Right kidney (tissue), 1 donor: Measurements from ENCODE around the gene AKR1C3.
"Not testable (repeated sequence)": the region's sequence is repeated elsewhere in the genome, so short reads cannot be mapped to it uniquely, and the experiment has no call there.

ENCODE experiments used
- DNase-seq: peaks from one replicate; pipeline ENCODE4 v3.0.0-alpha.2; 2016

Gene AKR1C3

DNA sequence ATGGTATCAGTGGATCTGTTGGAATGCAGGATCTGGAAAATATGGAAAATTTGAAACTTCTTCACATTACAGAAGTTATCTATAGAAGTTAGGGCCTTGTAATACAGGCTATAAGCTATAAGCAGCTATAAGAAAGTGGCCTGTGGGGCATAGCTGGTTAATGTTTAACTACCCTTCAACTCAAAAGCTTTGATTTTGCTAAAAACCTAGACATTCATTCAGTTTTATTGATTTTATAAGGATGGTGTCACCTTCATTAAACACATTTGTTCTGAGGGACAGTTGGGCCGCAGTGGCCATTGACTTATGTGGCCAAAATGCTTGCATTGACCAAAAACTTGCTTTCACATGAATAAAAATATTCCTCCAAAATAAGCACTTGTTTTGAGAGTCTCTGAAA is 13.1 kb upstream of the AKR1C3 start:
- no peak for DNase-seq

DNA sequence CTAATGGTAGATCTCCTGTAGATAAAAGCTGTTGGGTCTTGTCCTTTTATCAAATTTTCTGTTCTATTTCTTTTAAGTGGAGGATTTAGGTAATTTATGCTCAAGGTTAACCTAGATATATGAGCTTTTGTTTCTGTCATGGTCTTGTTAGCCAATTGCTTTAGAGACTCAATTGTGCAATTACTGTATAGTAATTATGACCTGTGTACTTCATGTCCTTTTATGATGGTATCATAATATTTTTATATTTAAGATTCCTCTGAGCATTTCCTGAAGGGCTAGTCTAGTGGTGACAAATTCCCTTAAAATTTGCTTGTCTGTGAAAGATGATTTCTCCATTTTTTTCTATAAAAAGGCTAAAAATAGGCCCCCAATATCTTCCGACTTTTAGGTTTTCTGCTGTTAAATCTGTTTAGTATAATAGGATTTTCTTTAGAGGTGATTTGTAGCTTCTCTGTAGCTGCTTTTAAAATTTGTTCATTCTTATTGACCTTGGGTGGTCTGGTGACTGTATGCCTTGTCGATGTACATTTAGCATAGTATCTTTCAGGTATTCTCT is 5.4 kb upstream of the AKR1C3 start:
- DNase-seq, result no peak

DNA sequence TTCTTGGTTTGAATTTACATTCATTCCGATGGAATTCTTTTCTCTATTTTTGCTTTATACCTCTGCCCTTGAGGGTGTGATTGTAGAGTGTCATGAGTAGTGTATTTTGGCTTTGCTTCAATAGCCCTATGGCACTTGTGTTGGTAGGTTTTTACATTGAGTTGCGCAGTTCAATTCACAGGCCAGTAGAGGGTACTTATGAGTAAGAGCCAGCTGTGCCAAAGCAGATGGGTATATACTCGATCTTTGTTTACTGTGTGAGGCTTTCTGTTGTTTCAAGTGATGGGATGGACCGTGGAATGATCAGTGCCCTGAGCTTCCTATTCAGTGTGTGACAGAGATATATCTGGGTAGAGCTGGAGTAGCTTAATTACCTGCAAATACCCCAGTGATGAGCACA is 4.3 kb upstream of the AKR1C3 start:
- DNase-seq, result no peak

DNA sequence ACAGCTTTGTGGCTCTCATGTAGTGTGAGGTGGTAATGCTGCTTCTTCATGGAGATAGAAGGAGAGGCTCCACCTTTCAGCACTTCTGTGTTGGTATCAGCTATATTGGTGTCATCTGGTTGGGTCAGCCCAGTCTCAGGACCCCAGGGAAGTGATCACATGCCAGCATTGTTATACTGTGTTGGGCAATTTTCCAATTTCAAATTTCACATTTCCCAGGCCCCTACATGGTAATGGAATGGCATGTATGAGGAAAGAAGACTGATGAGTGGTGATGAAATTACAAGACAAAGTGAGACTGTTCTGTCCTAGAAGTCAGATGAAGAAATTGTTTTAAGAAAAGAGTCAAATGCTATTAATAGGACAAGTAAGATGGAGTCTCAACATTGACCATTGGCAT is 3.7 kb upstream of the AKR1C3 start:
- no peak for DNase-seq

DNA sequence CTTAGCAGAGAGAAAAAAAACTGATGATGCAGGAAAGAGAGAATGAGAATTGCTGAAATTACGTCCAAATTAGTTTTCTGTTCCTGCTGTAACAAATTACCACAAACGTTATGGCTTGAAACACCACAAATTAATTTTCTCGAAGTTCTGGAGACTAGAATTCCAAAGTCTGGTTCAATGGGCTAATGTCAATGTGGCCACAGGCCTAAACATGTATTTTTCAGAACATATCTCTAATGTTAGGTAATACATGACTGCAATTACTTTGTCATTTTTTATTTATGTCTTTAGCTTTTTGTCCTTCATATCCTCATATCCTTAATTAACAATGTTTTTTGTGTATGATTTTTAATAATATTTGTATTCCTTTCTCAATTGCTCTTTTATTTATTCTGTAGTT is 3.0 kb upstream of the AKR1C3 start:
- no peak for DNase-seq

DNA sequence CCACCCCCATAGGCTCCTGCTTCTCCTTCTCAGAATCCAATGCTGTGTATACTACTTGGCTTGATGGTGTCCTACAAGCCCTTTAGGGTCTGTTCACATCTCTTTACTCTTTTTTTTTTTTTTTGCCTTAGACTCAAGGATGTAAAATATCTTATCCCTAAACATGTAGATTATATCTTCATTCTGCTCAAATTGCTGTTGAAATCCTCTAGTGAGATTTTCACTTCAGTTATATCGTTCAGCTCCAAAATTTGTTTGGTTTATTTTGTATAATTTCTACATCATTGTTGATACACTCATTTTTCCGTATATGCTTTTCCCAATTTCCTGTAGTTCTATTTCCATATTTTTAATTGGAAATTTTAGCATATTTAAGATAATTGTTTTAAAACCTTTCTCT is 1.8 kb upstream of the AKR1C3 start:
- DNase-seq, result no peak

DNA sequence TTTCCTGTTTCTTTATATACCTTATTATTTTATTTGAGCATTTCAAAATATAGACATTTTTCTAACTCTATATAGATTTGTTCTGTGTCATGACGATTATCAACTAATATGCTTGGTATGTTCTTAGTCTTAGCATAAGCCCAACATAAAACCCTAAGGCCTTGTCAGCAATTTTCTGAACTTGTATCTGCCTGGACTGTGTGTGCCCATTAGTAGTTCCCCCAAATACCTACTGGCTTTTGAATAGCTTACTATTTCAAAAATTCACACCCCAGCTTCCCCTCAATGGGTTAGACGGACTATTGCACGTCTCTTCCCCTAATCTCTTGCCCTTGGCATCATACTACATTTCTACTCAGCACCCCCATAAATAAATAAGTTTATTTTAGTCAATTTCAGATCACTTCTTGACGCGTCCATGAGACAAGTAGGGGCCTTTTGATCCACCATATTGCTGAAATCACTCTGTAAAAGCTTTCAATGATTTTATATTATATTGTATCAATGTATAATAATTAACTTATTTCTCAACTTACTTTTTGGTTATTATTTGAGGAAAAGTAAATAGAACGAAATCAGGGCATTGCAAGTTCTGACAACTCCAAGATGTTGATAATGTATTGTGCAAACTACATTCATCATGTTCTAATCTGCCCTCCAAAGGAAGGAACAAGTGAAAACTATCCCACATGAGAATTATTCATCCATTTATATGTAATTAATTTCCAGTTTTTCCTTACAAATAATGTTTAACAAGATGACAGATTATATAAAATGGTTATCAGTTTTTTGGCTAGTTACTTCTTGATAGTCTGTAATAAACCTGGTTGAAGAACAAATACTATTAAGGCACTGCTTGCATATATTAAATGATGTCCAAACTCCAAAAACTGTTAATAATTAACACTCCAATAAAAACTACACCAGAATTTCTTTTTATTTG is 1.1 kb upstream of the AKR1C3 start:
- no peak for DNase-seq

DNA sequence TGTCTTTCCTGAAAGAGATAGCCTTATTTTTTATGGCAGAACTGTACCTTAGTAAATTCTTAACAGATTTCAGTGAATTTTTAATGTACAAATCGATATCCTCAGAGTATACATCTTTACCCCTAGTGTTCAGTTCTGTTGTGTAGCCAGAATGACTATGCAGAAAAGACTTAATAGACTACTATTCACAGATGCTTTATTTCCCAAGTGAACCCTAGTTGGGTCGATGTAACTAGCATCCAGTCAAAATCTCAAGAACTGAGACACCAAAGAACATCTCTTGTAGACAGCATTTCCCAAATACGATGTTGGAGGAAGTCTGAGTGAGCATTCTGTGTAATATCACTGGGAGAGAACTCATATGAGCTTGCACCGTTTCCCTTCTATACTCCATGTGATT is 1.5 kb downstream of the AKR1C3 start:
- DNase-seq, result no peak

DNA sequence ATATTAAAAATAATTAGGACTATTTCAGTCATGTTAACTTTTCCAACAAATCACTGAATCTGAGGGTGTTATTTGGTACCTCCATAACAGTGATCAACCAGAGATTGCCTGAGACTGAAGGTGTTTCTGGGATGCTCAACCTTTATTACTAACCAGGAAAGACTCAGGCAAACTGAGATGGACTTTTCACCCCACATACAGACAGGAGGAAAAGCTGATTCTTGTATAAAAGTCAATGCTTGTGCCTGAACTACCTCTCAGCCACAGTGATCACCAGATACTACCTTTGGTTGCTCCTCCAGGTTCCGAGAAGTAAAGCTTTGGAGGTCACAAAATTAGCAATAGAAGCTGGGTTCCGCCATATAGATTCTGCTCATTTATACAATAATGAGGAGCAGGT is 1.9 kb downstream of the AKR1C3 start:
- no peak for DNase-seq

DNA sequence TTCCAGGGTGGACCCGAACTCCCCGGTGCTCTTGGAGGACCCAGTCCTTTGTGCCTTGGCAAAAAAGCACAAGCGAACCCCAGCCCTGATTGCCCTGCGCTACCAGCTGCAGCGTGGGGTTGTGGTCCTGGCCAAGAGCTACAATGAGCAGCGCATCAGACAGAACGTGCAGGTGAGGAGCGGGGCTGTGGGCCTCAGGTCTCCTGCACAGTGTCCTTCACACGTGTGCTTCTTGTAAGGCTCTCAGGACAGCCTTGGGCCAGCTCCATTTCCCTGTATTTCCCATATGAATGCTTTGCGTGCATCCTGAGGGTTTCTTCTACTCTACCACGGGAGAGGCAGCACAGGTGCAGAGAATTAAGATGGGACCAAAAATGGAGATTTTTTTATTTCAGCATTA is 8.3 kb downstream of the AKR1C3 start:
- not testable (repeated sequence) for DNase-seq

DNA sequence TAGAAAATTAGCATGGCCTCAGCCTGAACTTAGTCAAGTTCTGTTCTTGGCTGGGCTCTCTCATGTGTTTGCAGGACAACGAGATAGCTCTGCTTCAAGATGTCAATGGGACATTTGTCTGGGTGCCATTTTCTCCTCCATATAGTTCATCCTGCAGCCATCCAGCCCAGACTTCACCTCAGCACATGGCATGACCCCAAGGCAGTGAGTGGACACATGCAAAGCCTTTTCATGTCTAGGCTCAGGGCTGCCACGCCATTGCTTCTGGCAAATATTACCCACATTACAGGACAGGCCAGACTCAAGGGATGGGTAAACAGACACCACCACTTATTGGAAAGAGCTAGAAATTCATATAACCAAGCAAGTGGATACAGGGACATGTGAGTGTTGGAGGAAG is 9.3 kb downstream of the AKR1C3 start:
- no peak for DNase-seq

DNA sequence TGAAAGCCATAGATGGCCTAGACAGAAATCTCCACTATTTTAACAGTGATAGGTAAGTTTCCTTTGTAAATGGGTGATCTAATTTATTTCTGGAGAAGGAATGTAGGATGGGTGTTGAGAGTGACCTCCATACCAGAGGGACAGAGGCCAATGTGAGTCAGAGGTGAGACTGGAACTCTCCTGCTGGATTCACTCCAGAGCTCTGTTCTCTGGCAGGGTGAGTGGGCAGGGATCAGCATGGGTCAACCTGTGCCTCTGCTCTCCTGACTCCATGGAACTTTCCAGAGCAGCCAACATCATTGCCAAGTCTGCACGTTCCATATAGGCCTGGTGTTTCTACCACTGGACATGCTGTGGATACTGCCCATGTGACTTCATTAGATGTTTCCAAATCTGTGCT is 11.4 kb downstream of the AKR1C3 start:
- no peak for DNase-seq

DNA sequence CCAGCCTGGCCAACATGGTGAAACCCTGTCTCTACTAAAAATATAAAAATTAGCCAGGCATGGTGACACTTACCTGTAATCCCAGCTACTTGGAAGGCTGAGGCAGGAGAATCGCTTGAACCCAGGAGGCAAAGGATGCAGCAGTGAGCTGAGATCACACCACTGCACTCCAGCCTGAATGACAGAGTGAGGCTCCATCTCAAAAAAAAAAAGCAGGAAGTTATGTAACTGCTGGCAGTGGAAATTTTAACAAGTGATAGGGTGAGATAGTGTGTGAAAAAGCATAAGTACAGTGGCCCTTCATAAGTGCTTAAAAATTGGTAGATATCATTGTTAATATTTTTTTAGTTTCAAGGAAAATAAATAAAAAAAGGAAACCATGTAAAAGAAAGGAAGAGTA is 12.3 kb downstream of the AKR1C3 start:
- no peak for DNase-seq

DNA sequence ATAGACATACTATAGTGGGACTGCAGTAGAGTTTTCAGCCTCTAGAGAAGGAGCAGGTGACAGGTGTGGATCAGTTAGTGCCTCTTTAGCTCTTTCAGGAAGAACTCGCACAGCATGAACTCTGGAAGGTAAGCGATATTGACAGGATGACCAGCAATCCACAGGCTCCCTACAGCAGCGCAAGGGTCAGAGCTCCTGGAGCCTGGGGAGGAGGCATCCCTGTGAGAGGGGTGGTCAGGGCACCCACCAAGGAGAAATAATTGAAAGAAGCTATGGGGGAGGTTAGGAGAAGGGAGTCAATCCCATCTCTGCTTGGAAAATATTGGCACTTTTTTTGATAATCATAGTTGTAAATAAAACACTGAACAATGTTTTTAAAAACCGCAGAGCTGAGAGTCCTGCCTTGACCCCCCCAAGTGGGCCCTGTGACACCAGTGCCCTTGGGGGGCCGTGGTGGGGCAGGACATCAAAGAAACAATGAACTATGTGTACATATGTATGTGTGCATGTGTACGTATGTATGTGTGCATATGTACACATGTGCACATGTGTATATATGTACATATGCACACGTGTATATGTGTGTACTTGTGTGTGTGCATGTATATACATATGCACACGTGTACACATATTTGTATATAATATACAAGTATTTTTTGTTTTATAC is 13.8 kb downstream of the AKR1C3 start:
- DNase-seq, result no peak

DNA sequence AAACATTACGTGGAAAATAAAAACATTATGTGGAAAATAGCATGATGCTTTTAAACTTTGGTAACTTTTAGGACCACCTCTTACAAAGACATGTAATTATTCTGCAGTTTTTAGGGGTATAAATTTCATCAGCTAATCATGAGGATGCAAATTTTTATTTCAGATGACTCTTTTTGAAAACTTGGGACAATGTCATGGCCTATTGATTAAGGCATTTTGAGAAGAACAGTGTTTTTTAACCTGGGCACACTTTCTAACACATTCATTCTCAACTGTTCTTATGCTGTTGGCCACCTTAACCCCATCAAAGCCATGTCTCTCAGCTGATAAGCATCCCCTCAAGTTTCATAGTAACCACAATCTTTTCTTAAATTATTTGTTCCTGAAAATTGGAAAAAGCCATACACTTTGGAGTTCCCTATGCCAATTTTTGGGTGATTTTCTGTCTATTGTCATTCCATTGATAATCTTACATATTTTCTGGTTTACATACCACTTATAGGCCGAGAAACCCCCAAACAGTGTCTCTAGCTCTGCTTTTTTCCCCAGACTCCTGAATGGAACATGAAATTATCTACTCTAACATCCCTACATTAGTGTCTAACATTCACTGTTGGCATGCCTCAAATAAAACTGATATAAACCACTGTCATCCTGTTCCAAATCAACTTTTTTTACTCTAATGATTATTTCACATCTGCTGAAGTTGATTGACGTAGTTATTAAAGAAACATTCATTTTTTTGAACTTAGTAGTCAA is 14.6 kb downstream of the AKR1C3 start:
- DNase-seq, result no peak

DNA sequence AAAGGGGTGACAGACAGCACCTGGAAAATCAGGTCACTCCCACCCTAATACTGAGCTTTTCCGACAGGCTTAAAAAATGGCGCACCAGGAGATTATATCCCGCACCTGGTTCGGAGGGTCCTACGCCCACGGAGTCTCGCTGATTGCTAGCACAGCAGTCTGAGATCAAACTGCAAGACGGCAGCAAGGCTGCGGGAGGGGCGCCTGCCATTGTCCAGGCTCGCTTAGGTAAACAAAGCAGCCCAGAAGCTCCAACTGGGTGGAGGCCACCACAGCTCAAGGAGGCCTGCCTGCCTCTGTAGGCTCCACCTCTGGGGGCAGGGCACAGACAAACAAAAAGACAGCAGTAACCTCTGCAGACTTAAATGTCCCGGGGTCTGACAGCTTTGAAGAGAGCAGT is 15.6 kb downstream of the AKR1C3 start:
- not testable (repeated sequence) for DNase-seq

DNA sequence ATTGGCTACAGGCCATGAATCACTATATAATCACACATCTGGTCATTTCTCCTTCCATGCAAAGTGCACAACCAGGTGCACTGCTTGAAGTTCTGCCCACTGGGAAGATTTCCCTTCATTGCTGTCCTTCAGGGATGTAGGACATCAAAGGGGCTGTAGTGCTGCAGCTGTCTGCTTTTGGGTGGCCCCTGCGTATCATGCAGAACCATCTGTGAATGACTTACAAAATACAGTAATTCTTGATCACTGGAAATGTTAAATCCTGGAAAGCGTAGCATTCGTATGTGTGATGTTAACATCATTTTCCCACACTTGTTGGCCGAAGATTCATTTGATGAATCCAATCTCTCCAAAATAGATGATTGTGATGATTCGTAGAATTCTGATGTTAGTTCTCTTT is 22.4 kb downstream of the AKR1C3 start:
- no peak for DNase-seq

DNA sequence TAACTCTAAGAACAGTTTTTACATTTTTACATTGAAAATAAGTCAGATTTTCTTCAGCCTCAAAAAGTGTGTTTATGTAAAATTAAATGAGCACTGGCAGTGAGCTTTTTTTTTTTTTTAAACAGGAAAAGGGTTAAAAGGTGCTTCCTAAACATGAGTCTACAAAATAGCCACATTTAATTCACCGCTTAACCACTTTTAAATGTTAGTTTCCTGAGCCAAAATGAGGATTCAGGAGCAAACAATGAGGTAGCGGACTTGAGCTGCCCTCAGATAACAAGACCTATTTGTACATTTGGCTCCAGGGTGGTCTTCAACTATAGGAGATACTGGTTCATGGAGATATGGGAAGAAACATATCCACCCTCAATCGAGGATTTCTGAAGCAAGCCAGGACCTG is 22.8 kb downstream of the AKR1C3 start:
- no peak for DNase-seq

DNA sequence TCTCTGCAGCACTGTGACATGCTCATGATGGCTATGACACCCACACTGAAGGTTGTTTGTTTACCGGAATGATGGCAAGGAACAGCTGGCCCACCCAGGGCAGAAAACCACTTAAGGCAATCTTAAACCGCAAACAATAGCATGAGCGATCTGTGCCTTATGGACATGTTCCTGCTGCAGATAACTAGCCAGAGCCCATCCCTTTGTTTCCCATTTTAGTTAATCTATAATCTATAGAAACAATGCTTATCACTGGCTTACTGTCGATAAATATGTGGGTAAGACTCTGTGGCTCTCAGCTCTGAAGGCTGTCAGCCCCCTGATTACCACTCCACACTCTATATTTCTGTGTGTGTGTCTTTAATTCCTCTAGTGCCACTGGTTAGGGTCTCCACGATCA is 25.8 kb downstream of the AKR1C3 start:
- not testable (repeated sequence) for DNase-seq

DNA sequence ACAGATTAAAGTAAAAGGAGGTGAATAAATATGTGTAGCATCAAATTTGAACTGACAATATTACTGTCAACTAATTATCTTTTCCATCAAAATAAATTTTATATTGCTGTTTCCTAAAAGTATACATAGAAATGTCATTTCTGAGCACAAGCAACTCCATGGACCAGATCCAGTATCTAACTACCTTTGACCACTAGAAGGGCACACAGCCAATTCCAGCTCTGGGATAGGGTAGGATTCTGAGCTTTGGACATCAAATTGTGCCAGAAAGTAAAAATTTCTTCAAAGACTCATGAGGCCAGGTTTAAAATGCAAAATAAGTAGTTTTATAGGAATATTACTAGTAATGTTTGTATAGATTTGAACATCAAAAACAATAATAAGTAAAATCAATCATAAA is 29.7 kb downstream of the AKR1C3 start:
- DNase-seq, result no peak

DNA sequence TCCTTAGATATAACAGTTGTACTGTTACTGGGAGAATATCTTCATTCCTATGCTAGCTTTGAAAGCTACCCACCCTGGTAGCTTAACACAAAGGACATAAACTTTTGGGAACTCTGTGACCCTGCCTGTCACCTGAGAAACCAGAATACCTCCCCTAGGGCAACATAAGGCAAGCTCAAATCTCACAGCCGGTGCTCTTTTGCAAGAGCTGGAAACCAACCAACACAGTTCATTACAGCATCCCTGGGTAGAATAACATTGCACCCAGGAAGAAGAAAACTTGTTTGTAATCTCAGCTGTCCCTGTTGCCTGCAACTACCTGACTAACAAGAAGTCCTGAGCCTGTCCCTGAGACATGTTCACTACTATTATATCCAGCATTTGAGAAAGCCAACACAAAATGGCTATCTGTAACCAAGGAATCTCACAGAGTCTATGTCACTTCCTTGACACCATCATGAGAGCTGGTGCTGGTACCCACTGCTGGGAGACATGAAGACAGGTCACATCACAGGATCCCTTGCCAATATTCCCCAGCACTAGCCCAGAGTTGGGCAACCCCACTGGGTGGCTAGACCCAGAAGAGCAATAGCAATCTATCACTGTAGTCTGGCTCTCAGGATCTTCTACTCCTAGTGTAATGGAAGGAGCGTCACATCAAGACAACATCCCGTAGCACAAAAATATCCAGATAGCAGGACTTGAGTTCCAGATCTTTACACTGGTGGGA is 31.3 kb downstream of the AKR1C3 start:
- no peak for DNase-seq

DNA sequence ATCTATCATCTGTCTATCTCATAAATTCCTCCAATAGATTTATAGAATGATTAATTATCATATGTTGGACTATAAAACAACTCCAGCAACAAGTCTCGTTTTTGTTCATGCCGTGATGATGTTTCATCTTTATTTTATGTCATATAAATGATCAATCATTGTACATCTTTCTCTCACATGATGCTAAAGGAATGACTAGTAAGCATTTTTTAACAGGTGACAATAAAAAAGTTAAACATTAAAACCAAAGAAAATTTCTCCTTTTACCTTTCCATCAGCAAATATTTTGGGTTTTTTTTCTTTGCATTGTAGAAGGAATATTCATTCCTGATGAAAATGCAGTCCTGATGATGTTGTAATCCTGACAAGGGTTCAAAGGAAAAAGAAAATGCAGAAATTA is 41.4 kb downstream of the AKR1C3 start:
- DNase-seq, result no peak
